CD14-positive monocyte (primary cell): ENCODE data around the gene RBM17. TPM values are rescaled to one million over a fixed set of nuclear protein-coding genes. Genes with fewer than 3 reads are reported as not detected.

Experiments used
- DNase-seq, 3 donors: peaks; one replicate each; pipeline ENCODE4 v3.0.0-alpha.2; 2011 to 2022
- H2AFZ ChIP-seq: 2 replicates; pipeline ENCODE4 v1.6.0; 2012; ENCODE audit warnings: mild to moderate bottlenecking, low read depth, low read length, inconsistent platforms; ENCODE audit not compliant: insufficient read depth, poor library complexity, severe bottlenecking
- H3K27ac ChIP-seq, 2 donors: 1 replicate in 1 of 2; 2 replicates in 1 of 2; pipeline ENCODE4 v1.5.1; 2012 to 2013; ENCODE audit warnings: low read length in 2 of 2, control low read depth in 1 of 2, inconsistent platforms in 1 of 2, low read depth in 1 of 2, mild to moderate bottlenecking in 1 of 2
- H3K27me3 ChIP-seq, 2 donors: one replicate each; pipeline versions ENCODE4 v1.6.0 to v1.6.1; 2011 to 2013; ENCODE audit warnings: low read length in 2 of 2; ENCODE audit not compliant: control insufficient read depth in 2 of 2, insufficient read depth in 2 of 2
- H3K36me3 ChIP-seq, 2 donors: replicated peaks in 1 of 2; 1 replicate in 1 of 2; 2 replicates in 1 of 2; pipeline versions ENCODE4 v1.5.1 to v1.6.1; 2012 to 2013; ENCODE audit warnings: low read length in 2 of 2, control low read depth in 1 of 2, inconsistent platforms in 1 of 2, mild to moderate bottlenecking in 1 of 2; ENCODE audit not compliant: insufficient read depth in 2 of 2, control insufficient read depth in 1 of 2
- H3K4me1 ChIP-seq, 2 donors: 1 replicate in 1 of 2; 2 replicates in 1 of 2; pipeline versions ENCODE4 v1.5.1 to v1.6.1; 2012 to 2013; ENCODE audit warnings: low read length in 2 of 2, control low read depth in 1 of 2, inconsistent platforms in 1 of 2, mild to moderate bottlenecking in 1 of 2, moderate library complexity in 1 of 2; ENCODE audit not compliant: insufficient read depth in 2 of 2, control insufficient read depth in 1 of 2
- H3K4me2 ChIP-seq: replicated peaks from 2 replicates; pipeline ENCODE3; 2012; ENCODE audit warnings: low read length, moderate library complexity, mild to moderate bottlenecking; ENCODE audit not compliant: poor library complexity, severe bottlenecking; ENCODE audit errors: extremely low read depth
- H3K4me3 ChIP-seq, 3 experiments: fragments of 200-600 bp in 1 of 3; sonication (generic) in 1 of 3; replicated peaks in 1 of 3; 1 replicate in 2 of 3; 2 replicates in 1 of 3; pipeline ENCODE4 v1.5.1; 2011 to 2013; ENCODE audit warnings: low read length in 3 of 3, mild to moderate bottlenecking in 3 of 3, control low read depth in 2 of 3, low read depth in 2 of 3, inconsistent platforms in 1 of 3, moderate library complexity in 1 of 3
- H3K79me2 ChIP-seq: 2 replicates; pipeline ENCODE4 v1.6.0; 2012; ENCODE audit warnings: mild to moderate bottlenecking, control low read depth, inconsistent platforms, low read length, moderate library complexity; ENCODE audit not compliant: insufficient read depth
- H3K9ac ChIP-seq: 2 replicates; pipeline ENCODE4 v1.6.0; 2017; ENCODE audit warnings: low read length, mild to moderate bottlenecking; ENCODE audit not compliant: insufficient read depth, poor library complexity, severe bottlenecking
- H3K9me3 ChIP-seq, 2 donors: replicated peaks in 1 of 2; 1 replicate in 1 of 2; 2 replicates in 1 of 2; pipeline versions ENCODE4 v1.5.1 to v1.6.1; 2012 to 2013; ENCODE audit warnings: low read length in 2 of 2, control low read depth in 1 of 2; ENCODE audit not compliant: control insufficient read depth in 1 of 2, insufficient read depth in 1 of 2
- H4K20me1 ChIP-seq: 2 replicates; pipeline ENCODE4 v1.6.0; 2012; ENCODE audit warnings: mild to moderate bottlenecking, low read length, control low read depth, moderate library complexity; ENCODE audit not compliant: insufficient read depth
- H3K27ac Mint-ChIP-seq, 7 donors: one replicate each; pipeline ENCODE4 v1.8.0; 2020; ENCODE audit warnings: mild to moderate bottlenecking in 7 of 7, mixed read lengths in 7 of 7, moderate library complexity in 6 of 7, inconsistent platforms in 2 of 7
- H3K27me3 Mint-ChIP-seq, 3 donors: one replicate each; pipeline ENCODE4 v1.8.0; 2021 to 2022; ENCODE audit warnings: low read depth in 3 of 3, mild to moderate bottlenecking in 3 of 3, mixed read lengths in 3 of 3, moderate library complexity in 3 of 3, inconsistent platforms in 1 of 3
- H3K36me3 Mint-ChIP-seq, 2 donors: one replicate each; pipeline ENCODE4 v1.8.0; 2020; ENCODE audit warnings: mixed read lengths in 2 of 2, inconsistent platforms in 1 of 2, mild to moderate bottlenecking in 1 of 2
- H3K4me1 Mint-ChIP-seq: one replicate; pipeline ENCODE4 v1.8.0; 2020; ENCODE audit warnings: mild to moderate bottlenecking, mixed read lengths
- H3K4me3 Mint-ChIP-seq, 2 donors: one replicate each; pipeline ENCODE4 v1.8.0; 2020; ENCODE audit warnings: mild to moderate bottlenecking in 2 of 2, mixed read lengths in 2 of 2, moderate library complexity in 1 of 2
- H3K9me3 Mint-ChIP-seq, 7 donors: one replicate each; pipeline ENCODE4 v1.8.0; 2020 to 2022; ENCODE audit warnings: mixed read lengths in 7 of 7, mild to moderate bottlenecking in 6 of 7, moderate library complexity in 6 of 7, inconsistent platforms in 2 of 7
- WGBS: methylation state at CpG from one replicate; pipeline ENCODE4 v1.1.5; 2013; ENCODE audit warnings: missing lambda C conversion rate; ENCODE audit not compliant: insufficient coverage; 5-methylcytosine and 5-hydroxymethylcytosine counted together
- intact Hi-C, 2 donors: fragments of 100-400 bp; cut with micrococcal nuclease; formaldehyde crosslinking; loops; one replicate each; pipeline versions ENCODE4 v1.15.0 to v1.15.1; 2023
- polyA plus RNA-seq, 3 donors: library from polyadenylated mRNA; depleted of rRNA in 1 of 3; unstranded in 2 of 3; stranded (reverse) in 1 of 3; fragments of 300-500 nt in 2 of 3; fragments of >200 nt in 1 of 3; fragmentation: Illumina TruSeq in 2 of 3; gene quantifications; 1 replicate in 2 of 3; 2 replicates in 1 of 3; pipeline ENCODE4 v1.2.3, GENCODE V29; 2012 to 2021
- TF ChIP-seq, protein P1 (sequence below): fragments of 200-600 bp; IDR thresholded peaks from one replicate; pipeline ENCODE4 v1.8.0; 2022; ENCODE audit warnings: antibody characterized with exemption, mild to moderate bottlenecking

Gene RBM17
- polyA plus RNA-seq, 3 donors = 37.2 to 51.4 (median 44.5) TPM

DNA sequence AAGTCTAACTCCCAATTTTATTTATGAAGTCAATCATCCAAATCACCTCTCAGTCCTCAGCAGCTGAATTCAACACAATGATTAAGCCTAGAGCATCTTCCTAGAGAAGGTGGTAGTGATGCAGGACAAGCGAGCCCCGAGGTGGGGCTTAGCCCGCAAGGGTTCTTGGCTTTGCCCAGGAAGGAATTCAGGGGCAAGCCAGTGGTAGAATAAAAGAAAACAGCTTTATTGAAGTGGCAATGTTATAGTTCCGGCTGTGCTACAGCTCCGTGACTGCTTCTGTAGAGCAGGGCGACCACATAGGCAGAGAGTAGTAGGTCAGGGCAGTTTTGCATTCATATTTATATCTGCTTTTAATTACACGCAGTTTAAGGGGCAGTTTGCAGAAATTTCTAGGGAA, 44.8 kb upstream of the RBM17 start:
- Histone ChIP-seq H3K4me2 (no peak overlapping the region), H2AFZ (no peak overlapping the region), H3K27me3 (no peaks in the 10 kb centered on the region), H3K9me3 (no peaks in the 10 kb centered on the region), H3K4me1 (peaks cover 11 to 13% of the 10 kb centered on the region in 2 donors), H4K20me1 (no peaks in the 10 kb centered on the region), H3K79me2 (no peaks in the 10 kb centered on the region), H3K27ac (no peak overlapping the region), H3K36me3 (no peaks in the 10 kb centered on the region), H3K4me3 (no peak overlapping the region), H3K9ac (no peak overlapping the region)
- DNase-seq = no peak
- Mint-ChIP-seq H3K9me3 (peaks cover 0 to 4% (median 0%) of the 10 kb centered on the region in 7 donors), H3K36me3 (no peaks in the 10 kb centered on the region), H3K27ac (no peak overlapping the region), H3K27me3 (peaks cover 1 to 7% (median 4%) of the 10 kb centered on the region in 3 donors), H3K4me1 (peaks cover 17% of the 10 kb centered on the region), H3K4me3 (no peak overlapping the region)
- TF ChIP-seq, protein P1, sequence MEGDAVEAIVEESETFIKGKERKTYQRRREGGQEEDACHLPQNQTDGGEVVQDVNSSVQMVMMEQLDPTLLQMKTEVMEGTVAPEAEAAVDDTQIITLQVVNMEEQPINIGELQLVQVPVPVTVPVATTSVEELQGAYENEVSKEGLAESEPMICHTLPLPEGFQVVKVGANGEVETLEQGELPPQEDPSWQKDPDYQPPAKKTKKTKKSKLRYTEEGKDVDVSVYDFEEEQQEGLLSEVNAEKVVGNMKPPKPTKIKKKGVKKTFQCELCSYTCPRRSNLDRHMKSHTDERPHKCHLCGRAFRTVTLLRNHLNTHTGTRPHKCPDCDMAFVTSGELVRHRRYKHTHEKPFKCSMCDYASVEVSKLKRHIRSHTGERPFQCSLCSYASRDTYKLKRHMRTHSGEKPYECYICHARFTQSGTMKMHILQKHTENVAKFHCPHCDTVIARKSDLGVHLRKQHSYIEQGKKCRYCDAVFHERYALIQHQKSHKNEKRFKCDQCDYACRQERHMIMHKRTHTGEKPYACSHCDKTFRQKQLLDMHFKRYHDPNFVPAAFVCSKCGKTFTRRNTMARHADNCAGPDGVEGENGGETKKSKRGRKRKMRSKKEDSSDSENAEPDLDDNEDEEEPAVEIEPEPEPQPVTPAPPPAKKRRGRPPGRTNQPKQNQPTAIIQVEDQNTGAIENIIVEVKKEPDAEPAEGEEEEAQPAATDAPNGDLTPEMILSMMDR = no peak
- intact Hi-C loops = no loop called here
- WGBS = 100% methylated on average over 3 of the region's 7 CpGs

DNA sequence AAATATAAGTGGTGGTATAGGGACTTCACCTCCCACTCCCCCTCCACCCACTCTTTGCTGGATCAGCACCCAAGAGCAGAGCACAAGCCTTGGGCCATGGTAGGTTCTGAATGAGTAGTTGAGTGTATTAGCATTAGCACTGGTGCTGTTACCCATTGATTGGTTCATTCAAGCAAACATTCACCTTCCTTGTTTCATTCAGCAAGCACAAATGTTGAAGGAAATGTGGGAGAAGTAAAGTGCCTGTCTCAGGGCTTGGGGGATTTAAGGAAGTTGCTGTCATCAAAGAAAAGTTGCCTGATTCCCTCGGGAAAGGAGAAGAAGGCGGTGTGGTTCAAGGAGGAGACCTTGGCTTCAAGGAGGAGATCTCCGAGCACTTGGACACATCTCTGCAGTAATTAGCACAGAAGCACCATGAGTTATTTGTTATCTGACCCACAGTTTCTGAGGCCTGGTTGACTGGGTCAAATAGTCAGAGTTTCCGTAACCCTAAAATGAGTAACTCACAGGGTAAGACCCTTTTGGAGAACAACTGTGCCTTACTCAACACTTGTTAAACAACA, 44.0 kb upstream of the RBM17 start:
- H2AFZ ChIP-seq = no peak overlapping the region

More for the DNA sequence above, 44.0 kb upstream of the RBM17 start:
- Histone ChIP-seq H3K9me3 (no peaks in the 10 kb centered on the region), H4K20me1 (no peaks in the 10 kb centered on the region), H3K27ac (no peak overlapping the region), H3K4me1 (peaks cover 11 to 13% of the 10 kb centered on the region in 2 donors), H3K27me3 (no peaks in the 10 kb centered on the region), H3K79me2 (no peaks in the 10 kb centered on the region), H3K36me3 (no peaks in the 10 kb centered on the region), H3K4me3 (no peak overlapping the region), H3K9ac (no peak overlapping the region), H3K4me2 (no peak overlapping the region)
- H3K27ac Mint-ChIP-seq = no peak overlapping the region
- no peaks in the 10 kb centered on the region for H3K9me3 Mint-ChIP-seq
- 34% methylated on average over 3 of the region's 4 CpGs for WGBS
- peak overlapping the region in 1 of 2 donors; percentile 23 for H3K4me3 Mint-ChIP-seq
- peak in 1 of 3 donors; percentile 59 for DNase-seq
- TF ChIP-seq, protein P1 = no peak
- intact Hi-C loops = no loop called here
- no peaks in the 10 kb centered on the region for H3K36me3 Mint-ChIP-seq
- H3K27me3 Mint-ChIP-seq = peaks cover 1 to 7% (median 5%) of the 10 kb centered on the region in 3 donors
- H3K4me1 Mint-ChIP-seq = peaks cover 17% of the 10 kb centered on the region
